Stomach (tissue), 19 donors: ENCODE data around the gene MAGEE2. TPM values are rescaled to one million over a fixed set of nuclear protein-coding genes. Genes with fewer than 3 reads are reported as not detected.
"Not testable (repeated sequence)": the region's sequence is repeated elsewhere in the genome, so short reads cannot be mapped to it uniquely, and the experiment has no call there.

ENCODE experiments used
- DNase-seq, 2 donors: peaks; one replicate each; pipeline versions ENCODE4 v3.0.0 to v3.0.0-alpha.2; 2013 to 2019
- H3K27ac ChIP-seq, 5 donors: fragments of 200-600 bp in 4 of 5; sonication (generic) in 4 of 5; one replicate each; pipeline ENCODE4 v1.5.1; 2013 to 2019; ENCODE audit warnings: mild to moderate bottlenecking in 1 of 5, moderate library complexity in 1 of 5
- H3K27me3 ChIP-seq, 3 donors: fragments of 200-600 bp; sonication (generic); one replicate each; pipeline ENCODE4 v1.5.1; 2017 to 2019; ENCODE audit warnings: mixed run types in 1 of 3
- H3K36me3 ChIP-seq, 4 donors: fragments of 200-600 bp; sonication (generic); 1 replicate in 3 of 4; 2 replicates in 1 of 4; pipeline ENCODE4 v1.5.1; 2016 to 2019
- H3K4me1 ChIP-seq, 4 donors: fragments of 200-600 bp; sonication (generic); one replicate each; pipeline ENCODE4 v1.5.1; 2016 to 2019
- H3K4me3 ChIP-seq, 4 donors: fragments of 200-600 bp; sonication (generic) in 3 of 4; one replicate each; pipeline ENCODE4 v1.5.1; 2016 to 2019; ENCODE audit warnings: mild to moderate bottlenecking in 1 of 4
- H3K9me3 ChIP-seq, 4 donors: fragments of 200-600 bp; sonication (generic); one replicate each; pipeline ENCODE4 v1.5.1; 2016 to 2019
- CTCF ChIP-seq, 7 experiments: fragments of 450-650 bp in 4 of 7; fragments of 200-600 bp in 3 of 7; sonication (generic) in 3 of 7; IDR thresholded peaks; one replicate each; pipeline ENCODE4 v1.5.1; 2016 to 2019; ENCODE audit warnings: antibody characterized with exemption in 7 of 7, control low read depth in 2 of 7, mild to moderate bottlenecking in 1 of 7
- EP300 ChIP-seq: sonication (generic); formaldehyde crosslinking; IDR thresholded peaks from one replicate; pipeline ENCODE4 v1.6.1; 2017; ENCODE audit warnings: antibody characterized with exemption
- POLR2A ChIP-seq, 4 donors: fragments of 450-650 bp; IDR thresholded peaks; one replicate each; pipeline ENCODE4 v1.6.1; 2016; ENCODE audit warnings: antibody characterized with exemption in 4 of 4, control low read depth in 2 of 4, mild to moderate bottlenecking in 1 of 4, moderate library complexity in 1 of 4
- POLR2AphosphoS5 ChIP-seq, 3 donors: sonication (generic); formaldehyde crosslinking; IDR thresholded peaks; one replicate each; pipeline ENCODE4 v1.6.1; 2016; ENCODE audit warnings: antibody characterized with exemption in 3 of 3
- WGBS, 5 donors: extraction: QIAGEN DNeasy Blood & Tissue Kit in 3 of 5; methylation state at CpG; one replicate each; pipeline versions ENCODE4 v1.1.5 to v1.1.7; 2013 to 2018; 5-methylcytosine and 5-hydroxymethylcytosine counted together
- intact Hi-C: fragments of 100-400 bp; cut with DNase I; formaldehyde crosslinking; loops from one replicate; pipeline ENCODE4 v1.15.1; 2023; ENCODE audit warnings: low total_unique reads
- long read RNA-seq, 10 donors: transcript quantifications; one replicate each; lab custom pipeline, GENCODE V29; 2026
- polyA plus RNA-seq, 3 donors: library from polyadenylated mRNA; stranded (reverse); fragments of 200-250 nt; gene quantifications; one replicate each; pipeline ENCODE4 v1.2.3, GENCODE V29; 2013
- total RNA-seq, 5 donors: library from RNA; depleted of rRNA; stranded (reverse); fragments of >200 nt; gene quantifications; one replicate each; pipeline versions ENCODE4 v1.1.0 to v1.2.3, GENCODE V29; 2014 to 2016
- donor health status: healthy with polysubstance abuse.
- donor health status: Bipolar disorder and iron deficiency.
- donor health status: healthy.

The MAGEE2 gene
- total RNA-seq (under 1 TPM in 1 of 5 donors, not detected in 4; 0.37 TPM), polyA plus RNA-seq (under 1 TPM in 2 of 3 donors, not detected in 1; 0.10 to 0.46 TPM)
- long read RNA-seq, donor 1 = 0 reads
- long read RNA-seq, donor 2 = 0 reads
- long read RNA-seq, donor 3, partial matches to known transcripts = 0 of 1 reads
- long read RNA-seq, donor 3, other reads (novel, unspliced or antisense) = 0 of 1 reads
- long read RNA-seq, donor 4 = 0 reads
- long read RNA-seq, donor 5 = 0 reads
- long read RNA-seq, donor 6, partial matches to known transcripts = 0 of 1 reads
- long read RNA-seq, donor 6, other reads (novel, unspliced or antisense) = 0 of 1 reads
- long read RNA-seq, donor 7, partial matches to known transcripts = 0 of 1 reads
- long read RNA-seq, donor 7, other reads (novel, unspliced or antisense) = 0 of 1 reads
- long read RNA-seq, donor 8 = 0 reads
- long read RNA-seq, donor 9 = 0 reads
- long read RNA-seq, donor 10 = 0 reads

GRCh38 chrX:75784680-75785491, at the start of gene MAGEE2:
Gene MAGEE2 (minus strand): TSS chrX:75785254. CDS start chrX:75785051, 203 bp downstream.
- no peaks in the 10 kb centered on the region for H3K27me3 ChIP-seq
- peak within 1 kb of the TSS; percentile 22 to 40 (median 32) for H3K4me3 ChIP-seq
- no peaks in the 10 kb centered on the region for H3K36me3 ChIP-seq
- intact Hi-C loops = no loop called here
- no peak for TF ChIP-seq EP300
- no peak for TF ChIP-seq CTCF (IDR thresholded peaks at IDR 0.05)
- TF ChIP-seq POLR2A (IDR thresholded peaks at IDR 0.05) = no peak
- no peak for TF ChIP-seq POLR2AphosphoS5 (IDR thresholded peaks at IDR 0.05)
- no peak within 1 kb of the TSS for H3K27ac ChIP-seq
- 10 to 55% (median 27%) methylated on average over 14 to 36 of the region's 36 CpGs for WGBS, 5 donors
- peaks cover 0 to 5% (median 0%) of the 10 kb centered on the region in 4 donors for H3K9me3 ChIP-seq
- H3K4me1 ChIP-seq = no peaks in the 10 kb centered on the region
- peak in 1 of 2 donors; percentile 45 for DNase-seq

GRCh38 chrX:75786290-75786689, 1.2 kb upstream of the MAGEE2 start:
- no peak overlapping the region for H3K4me3 ChIP-seq
- TF ChIP-seq POLR2AphosphoS5 (IDR thresholded peaks at IDR 0.05) (no peak), EP300 (no peak), POLR2A (IDR thresholded peaks at IDR 0.05) (no peak), CTCF (IDR thresholded peaks at IDR 0.05) (no peak)
- peaks cover 0 to 6% (median 0%) of the 10 kb centered on the region in 4 donors for H3K9me3 ChIP-seq
- H3K36me3 ChIP-seq = no peaks in the 10 kb centered on the region
- 65 to 84% (median 77%) methylated on average over 5 of the region's 5 CpGs for WGBS, 5 donors
- H3K27me3 ChIP-seq = no peaks in the 10 kb centered on the region
- DNase-seq = no peak
- no peak overlapping the region for H3K27ac ChIP-seq
- intact Hi-C loops = no loop called here
- no peaks in the 10 kb centered on the region for H3K4me1 ChIP-seq

GRCh38 chrX:75781611-75782010, 3.4 kb downstream of the MAGEE2 start:
- no peaks in the 10 kb centered on the region for H3K9me3 ChIP-seq
- 20 to 53% (median 31%) methylated on average over 15 of the region's 15 CpGs for WGBS, 5 donors
- H3K27me3 ChIP-seq = no peaks in the 10 kb centered on the region
- H3K4me1 ChIP-seq = no peaks in the 10 kb centered on the region
- H3K36me3 ChIP-seq = no peaks in the 10 kb centered on the region
- no peak overlapping the region for H3K27ac ChIP-seq
- no peak overlapping the region for H3K4me3 ChIP-seq
- no peak for TF ChIP-seq EP300
- no peak for TF ChIP-seq POLR2AphosphoS5 (IDR thresholded peaks at IDR 0.05)
- no peak for TF ChIP-seq POLR2A (IDR thresholded peaks at IDR 0.05)
- TF ChIP-seq CTCF (IDR thresholded peaks at IDR 0.05) = no peak
- peak in 1 of 2 donors; percentile 47 for DNase-seq
- intact Hi-C loops = no loop called here

- intact Hi-C loops, H3K4me3 ChIP-seq, H3K4me1 ChIP-seq, H3K27ac ChIP-seq, DNase-seq, H3K27me3 ChIP-seq, H3K36me3 ChIP-seq: not testable (repeated sequence)
- 73 to 93% (median 90%) methylated on average over 3 to 5 of the region's 5 CpGs for WGBS, 5 donors
- H3K9me3 ChIP-seq = peaks cover 0 to 12% (median 3%) of the 10 kb centered on the region in 4 donors
These were observed 17.0 kb downstream of the MAGEE2 start for GRCh38 chrX:75768063-75768462.
